CD4-positive, alpha-beta T cell treated with Interleukin-4 for 4 hours (primary cell): ENCODE results near the gene NXPE2.
"Not testable (repeated sequence)": the region's sequence is repeated elsewhere in the genome, so short reads cannot be mapped to it uniquely, and the experiment has no call there.

Source experiments
- DNase-seq: peaks from one replicate; pipeline ENCODE4 v3.0.0-alpha.2; 2020

NXPE2 gene

DNA sequence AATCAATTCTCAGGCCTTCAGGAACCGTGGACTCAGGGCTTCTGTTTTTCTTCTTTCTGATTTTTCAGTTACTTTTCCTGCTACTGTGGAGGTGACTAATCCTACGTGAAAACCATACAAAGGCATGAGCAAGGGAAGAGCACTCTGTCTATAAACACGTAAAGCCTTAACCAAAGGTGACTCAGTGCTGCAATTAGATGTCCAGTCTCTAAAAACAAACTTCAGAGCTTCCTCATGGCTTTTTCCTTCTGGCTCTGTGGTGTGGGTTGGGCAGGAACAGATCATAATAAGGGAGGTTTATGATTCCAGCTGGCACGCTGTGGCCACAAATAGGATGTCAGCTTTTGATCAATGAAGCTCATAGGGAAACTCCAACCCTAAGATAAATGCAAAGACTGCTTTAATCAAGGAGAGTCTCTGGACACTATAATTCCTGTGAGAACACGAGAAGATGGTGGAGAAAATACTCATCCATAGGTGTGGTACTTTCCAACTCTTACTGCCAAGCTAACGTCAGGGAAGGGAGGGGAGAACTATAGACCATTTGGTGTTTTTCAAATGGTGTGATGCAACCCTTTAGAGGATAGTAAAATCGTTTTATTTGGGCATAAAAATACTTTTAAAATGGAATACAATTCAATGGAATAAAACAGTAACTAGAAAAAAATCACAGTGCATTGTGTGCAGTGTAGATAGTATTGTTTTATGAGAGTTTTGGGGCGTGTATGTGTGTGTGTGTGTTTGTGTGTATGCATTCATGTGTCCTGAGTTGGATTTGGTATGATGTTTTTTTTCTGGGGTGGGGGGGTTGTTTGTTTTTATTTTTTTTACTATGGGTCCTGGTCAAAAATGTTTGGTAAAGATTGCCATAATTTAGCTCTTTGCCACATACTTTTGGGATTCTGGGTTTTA is at the start of gene NXPE2:
TSS of gene NXPE2 (plus strand) at position 403 of the 912 bp plus-strand sequence. CDS start at position 452, 49 bp downstream.
- no peak for DNase-seq

- not testable (repeated sequence) for DNase-seq
Observed at GRCh38 chr11:114631445-114631965, 46.8 kb upstream of the NXPE2 start.

- DNase-seq, result not testable (repeated sequence)
Observed at GRCh38 chr11:114639440-114639839, 38.9 kb upstream of the NXPE2 start.

DNA sequence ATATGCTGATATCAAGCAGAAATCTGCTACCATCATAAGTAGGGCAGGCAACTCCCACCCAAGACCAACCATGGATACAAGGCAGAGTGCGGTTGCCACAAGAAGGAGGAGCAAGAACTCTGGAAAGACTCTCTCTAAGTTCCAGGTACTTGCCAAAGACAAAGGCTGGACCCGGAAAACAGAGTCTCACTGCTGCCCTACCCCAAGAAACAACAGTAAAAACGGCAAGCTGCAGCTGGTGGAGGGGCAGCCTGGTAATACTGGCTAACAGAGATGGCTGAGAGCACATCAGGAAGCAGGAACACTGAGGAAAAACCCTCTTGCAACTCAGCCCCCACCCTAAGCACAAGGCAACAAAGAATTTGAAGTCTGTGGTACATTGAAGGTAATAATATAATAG is 27.7 kb upstream of the NXPE2 start:
- no peak for DNase-seq

- no peak for DNase-seq
Observed at GRCh38 chr11:114651145-114651718, 27.1 kb upstream of the NXPE2 start.

DNA sequence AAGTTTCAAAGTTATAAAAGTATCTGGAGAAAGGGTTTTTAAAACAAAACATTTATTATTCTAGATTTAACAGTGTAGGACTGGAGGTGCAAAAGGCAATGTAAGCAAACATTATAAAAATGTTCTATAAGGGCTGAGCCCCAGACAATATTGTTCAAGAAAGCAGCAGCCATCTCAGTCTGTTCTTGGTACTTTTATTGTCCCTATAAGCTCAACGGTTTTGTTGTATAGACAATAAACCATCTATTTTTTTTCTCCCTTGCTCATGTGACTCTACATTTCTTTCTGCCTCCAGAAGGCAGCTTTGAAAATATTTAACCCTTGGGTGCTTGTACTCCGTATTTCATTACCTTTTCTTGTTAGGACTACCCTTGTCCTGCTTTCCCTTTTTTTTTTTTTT is 25.2 kb upstream of the NXPE2 start:
- no peak for DNase-seq

- no peak for DNase-seq
Observed at GRCh38 chr11:114664641-114665040, 13.7 kb upstream of the NXPE2 start.

DNA sequence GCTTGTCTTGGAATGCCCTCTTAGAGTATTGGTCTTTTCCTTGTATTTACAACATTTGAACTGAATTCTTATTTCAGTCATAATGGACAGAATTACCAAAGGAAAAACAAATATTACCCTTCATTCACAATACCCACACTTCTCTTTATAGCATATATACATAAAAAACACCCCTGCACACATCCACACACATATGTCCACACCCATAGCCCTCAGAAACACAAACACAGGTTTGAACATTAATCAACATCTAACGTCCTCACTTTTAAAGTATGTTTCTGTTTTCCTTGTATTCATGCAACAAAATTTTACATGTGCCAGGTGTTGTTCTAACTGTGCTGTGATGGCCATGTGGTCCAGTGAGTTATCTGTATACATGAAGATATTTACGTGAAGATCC is 11.6 kb upstream of the NXPE2 start:
- no peak for DNase-seq

GRCh38 chr11:114668109-114668508 is 10.2 kb upstream of the NXPE2 start:
- no peak for DNase-seq

DNA sequence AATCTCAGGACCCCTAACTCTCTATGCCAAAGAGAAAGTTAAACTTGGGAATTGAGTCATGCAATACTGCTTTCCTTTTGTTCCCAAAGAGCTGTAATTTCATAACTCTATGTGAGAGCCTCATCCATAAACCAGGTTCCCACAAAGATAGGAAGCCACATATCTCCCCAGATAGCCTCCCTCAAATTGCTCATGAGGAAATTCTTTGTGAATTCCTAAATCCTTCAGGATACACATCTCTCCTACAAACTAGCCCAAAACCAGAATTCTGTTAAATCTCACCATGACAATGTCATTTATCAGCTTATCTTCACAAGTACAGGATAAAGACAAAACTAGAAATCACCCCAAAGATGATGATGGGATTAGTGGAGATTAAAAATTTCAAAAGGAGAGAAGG is 4.7 kb upstream of the NXPE2 start:
- no peak for DNase-seq

DNA sequence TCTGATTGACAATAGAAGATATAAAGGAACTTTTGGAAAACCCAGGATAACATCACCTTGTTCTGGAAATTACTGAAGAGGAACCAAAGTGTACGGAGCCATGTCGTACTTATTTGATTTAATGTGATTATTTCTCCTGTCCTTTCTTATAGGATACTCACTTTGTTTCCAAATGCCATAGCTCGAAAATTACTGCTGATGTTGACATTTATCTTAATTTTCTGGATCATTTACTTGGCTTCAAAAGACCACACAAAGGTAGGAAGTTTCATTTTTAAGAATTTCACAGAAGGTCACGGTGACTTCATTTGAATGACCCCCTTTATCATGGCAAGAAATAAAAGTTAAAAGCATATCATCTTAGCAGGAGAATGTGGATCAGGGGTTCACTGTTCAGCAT is 1.2 kb downstream of the NXPE2 start:
- DNase-seq, result no peak

- no peak for DNase-seq
Observed at GRCh38 chr11:114683007-114683406, 4.7 kb downstream of the NXPE2 start.

- DNase-seq, result no peak
Observed at GRCh38 chr11:114684636-114685035, 6.3 kb downstream of the NXPE2 start.

GRCh38 chr11:114685097-114685496 is 6.8 kb downstream of the NXPE2 start:
- DNase-seq, result no peak

- no peak for DNase-seq
Observed at GRCh38 chr11:114705280-114706024, 27.1 kb downstream of the NXPE2 start.

DNA sequence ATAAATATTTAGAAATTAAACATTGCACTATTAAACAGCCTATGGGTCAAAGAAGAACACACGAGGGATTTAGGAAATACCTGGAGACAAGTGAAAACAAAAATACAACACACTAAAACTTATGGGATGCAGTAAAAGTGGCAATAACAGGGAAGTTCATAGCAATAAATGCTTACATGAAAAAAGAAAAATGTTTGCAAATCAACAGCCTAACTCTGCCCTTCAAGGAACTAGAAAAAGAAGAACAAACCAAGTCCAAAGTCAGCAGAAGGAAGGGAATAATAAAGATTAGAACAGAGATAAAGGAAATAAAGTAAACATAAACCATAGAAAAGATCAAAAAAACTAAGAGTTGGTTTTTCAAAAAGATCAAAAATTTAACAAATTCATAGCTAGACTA is 31.6 kb downstream of the NXPE2 start:
- no peak for DNase-seq

DNA sequence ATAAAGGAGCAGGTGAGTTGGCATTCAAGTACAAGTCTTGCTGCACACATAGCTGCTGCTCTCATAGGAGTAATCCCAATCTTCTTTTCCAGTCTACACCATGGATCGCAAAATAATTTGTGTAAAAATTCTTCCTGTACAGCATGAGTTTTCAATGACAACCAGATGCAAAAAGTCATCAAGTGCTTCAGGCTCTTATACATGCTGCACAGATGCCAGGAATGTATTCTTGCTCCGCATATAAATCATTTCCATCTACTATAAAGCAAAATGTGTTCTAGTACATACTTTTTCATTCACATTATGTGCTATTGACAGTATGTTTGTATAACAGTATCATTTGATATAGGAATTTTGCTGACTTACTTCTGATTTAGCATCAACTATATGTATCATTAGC is 35.4 kb downstream of the NXPE2 start:
- DNase-seq, result no peak

- no peak for DNase-seq
Observed at GRCh38 chr11:114719562-114719961, 41.2 kb downstream of the NXPE2 start.

- DNase-seq, result no peak
Observed at GRCh38 chr11:114724916-114725524, 46.7 kb downstream of the NXPE2 start.

DNA sequence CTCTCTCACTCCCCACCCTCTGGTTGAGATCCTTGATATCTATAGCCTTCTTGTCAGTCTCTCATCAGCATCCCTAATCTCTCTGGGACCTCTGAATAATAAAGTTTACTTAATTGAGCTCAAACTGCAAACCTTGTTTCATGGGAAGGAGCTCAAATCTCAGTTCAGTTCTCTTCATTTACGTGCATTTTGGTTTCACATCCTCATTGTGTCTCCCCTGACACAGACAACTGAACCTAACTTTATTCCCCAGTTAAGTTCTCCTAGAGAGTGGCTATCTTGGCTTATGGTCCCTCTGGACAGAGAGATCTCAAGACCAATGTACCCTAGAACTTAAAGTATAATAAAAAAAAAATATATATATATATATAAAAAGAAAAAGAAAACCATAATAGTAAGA is 47.3 kb downstream of the NXPE2 start:
- no peak for DNase-seq

DNA sequence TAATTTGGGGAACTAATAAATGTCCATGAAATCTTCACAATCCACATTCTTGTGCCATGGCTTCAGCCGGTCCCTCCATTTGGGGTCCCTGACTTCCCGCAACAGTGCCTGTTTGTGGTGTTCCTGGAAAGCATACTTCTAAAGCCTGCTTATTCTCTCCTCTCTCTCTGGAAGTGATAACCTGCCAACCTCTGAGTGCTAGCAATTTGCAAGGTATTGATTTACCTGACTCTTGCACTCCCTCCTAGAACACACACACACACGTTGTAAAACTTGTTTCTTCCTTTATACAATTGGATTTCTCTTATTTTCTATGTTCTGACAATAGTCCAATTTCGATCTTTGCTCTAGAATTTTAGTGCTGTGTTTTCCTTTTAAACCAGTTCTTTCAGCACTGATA is 58.5 kb downstream of the NXPE2 start:
- DNase-seq, result no peak

DNA sequence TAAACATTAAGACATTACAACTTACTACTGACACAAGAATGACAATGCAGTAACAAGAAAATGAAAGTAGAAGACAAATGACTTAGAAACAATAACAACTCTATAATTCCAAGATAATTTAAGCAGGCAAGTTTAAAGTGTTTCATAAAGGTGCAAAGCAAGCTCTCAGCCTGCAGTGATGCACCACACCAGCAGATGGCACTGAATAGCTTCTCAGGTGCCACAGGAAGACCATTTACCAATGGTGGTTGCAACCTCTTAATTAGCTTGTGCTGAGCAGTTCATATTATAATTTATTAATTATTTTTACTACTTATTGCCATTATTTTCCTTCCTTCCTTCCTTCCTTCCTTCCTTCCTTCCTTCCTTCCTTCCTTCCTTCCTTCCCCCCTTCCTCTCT is 60.6 kb downstream of the NXPE2 start:
- DNase-seq, result peak; percentile 43

DNA sequence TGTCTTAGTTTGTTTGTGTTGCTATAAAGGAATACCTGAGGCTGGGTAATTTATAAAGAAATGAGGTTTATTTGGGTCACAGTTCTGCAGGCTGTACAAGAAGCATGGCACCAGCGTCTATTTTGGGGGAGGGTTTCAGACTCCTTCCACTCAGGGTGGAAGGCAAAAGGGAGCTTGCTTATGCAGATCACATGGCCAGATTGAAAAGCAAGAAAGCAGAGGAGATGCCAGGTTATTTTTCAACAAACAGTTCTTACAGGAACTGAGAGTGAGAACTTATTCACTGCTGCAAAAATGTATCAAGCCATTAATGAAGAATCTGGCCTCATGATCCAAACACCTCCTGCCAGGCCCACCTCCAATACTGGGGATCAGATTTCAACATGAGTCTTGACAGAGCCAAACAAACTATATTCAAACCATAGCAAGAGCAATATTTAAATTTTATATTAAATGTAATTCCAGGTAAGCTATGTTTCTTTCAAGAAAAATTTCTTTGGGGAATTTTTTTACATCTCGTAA is 66.9 kb downstream of the NXPE2 start:
- no peak for DNase-seq
